Right renal cortex interstitium (tissue), 3 donors: ENCODE data around the gene PPP4R2. TPM values are rescaled to one million over a fixed set of nuclear protein-coding genes. Genes with fewer than 3 reads are reported as not detected.

Source experiments
- DNase-seq, 3 donors: peaks; one replicate each; pipeline ENCODE4 v3.0.0-alpha.2; 2013; ENCODE audit warnings: low read depth in 3 of 3, low spot score in 2 of 3
- polyA plus RNA-seq, 3 donors: library from polyadenylated mRNA; unstranded; fragments of 120-200 nt; gene quantifications; one replicate each; pipeline ENCODE4 v1.2.1, GENCODE V29; 2013; ENCODE audit not compliant: insufficient read length in 3 of 3

PPP4R2 gene
- polyA plus RNA-seq, 3 donors, result 98.5 to 107 (median 105) TPM

- DNase-seq, result no peak
These were observed 22.3 kb downstream of the PPP4R2 start for GRCh38 chr3:73018790-73019441.

DNA sequence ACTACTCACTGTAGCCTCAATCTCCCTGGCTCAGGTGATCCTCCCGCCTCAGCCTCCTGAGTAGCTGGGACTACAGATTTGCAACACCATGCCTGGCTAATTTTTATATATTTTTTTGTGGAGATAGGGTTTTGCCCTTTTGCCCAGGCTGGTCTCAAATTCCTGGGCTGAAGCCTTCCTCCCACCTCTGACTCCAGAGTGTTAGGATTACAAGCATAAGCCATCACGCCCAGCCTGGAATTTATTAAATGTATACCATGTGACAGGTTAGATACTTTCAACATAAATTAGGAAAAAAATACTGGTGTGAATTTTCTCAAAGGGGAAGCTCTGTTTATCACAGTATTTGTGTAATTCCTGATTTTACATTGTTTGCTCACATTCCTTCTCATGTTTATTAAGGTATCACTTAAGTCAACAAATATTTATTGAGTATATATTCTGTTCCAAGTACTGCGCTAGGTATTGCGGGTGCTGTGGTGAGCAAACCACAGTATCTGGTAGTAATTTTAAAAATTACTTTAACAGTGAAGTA lies 24.8 kb downstream of the PPP4R2 start:
- DNase-seq, result no peak

DNA sequence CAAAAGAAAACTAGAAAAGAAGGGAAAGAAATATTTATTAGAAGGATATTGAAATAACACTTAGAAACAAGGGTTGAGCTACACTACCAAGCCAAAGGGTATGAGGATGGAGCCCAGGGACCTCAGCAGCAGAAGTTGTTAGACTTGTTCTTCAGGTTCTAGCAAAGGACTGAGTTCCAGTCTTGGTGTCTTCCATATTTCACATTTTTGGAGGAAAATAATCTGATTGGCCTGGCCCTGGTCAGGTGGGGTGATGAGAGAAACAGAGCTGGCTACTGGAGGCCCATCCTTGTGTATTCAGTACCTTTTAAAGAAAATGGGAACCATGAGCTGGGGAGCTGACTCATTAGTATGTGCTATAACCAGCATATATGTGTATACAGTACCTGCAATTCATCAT lies 28.2 kb downstream of the PPP4R2 start:
- no peak for DNase-seq

DNA sequence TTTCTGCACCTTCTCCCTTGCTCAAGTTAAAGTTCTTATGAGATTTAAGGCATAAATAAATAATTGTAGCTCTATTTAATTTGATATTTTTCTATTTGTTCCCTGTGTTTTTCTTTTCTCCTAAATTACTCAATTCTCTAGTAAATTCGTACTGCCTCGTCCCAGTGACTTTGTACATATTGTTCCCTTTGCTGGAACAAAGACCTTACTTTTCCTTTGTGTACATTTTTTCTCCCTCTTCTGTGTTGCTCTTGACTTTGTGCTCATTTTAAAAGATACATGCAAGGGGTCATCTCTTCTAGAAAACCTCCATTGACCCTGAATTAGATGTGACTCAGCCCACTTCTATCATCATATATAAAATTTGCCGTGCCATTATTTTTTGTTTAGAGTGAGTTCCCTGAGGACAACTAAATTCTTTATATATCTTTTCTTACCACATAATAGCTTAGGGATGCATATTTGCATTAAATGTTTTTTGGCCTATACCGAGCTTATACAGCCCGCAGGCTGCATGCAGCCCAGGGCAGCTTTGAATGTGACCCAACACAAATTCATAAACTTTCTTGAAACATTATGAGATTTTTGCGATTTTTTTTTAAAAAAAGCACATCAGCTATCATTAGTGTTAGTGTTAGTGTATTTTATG lies 29.6 kb downstream of the PPP4R2 start:
- DNase-seq, result no peak

GRCh38 chr3:73026760-73027113 lies 30.1 kb downstream of the PPP4R2 start:
- no peak for DNase-seq

GRCh38 chr3:73028803-73029202 lies 32.2 kb downstream of the PPP4R2 start:
- DNase-seq, result no peak

DNA sequence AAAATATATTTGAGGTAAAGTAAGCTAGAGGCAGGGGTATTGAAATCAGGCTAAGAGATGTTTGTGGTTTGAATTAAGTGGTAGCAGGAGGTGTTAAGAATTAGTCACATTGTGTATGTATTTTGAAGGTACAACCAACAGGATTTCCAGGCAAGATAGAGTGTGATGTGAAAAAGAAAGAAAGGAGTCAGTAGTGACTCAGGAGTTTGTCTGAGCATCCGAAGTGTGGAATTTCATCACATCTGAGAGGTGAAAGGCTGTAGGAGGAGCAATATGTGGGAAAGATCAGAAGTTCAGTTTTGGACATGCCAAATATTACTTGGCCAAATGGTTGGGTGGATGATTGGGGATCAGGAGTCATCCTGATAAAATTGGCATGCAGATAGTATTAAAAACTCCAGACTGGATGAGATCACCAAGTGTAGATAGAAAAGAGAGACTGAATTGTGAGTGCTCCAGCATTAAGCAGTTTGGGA lies 32.7 kb downstream of the PPP4R2 start:
- no peak for DNase-seq

- no peak for DNase-seq
These were observed 33.5 kb downstream of the PPP4R2 start for GRCh38 chr3:73030073-73030597.

DNA sequence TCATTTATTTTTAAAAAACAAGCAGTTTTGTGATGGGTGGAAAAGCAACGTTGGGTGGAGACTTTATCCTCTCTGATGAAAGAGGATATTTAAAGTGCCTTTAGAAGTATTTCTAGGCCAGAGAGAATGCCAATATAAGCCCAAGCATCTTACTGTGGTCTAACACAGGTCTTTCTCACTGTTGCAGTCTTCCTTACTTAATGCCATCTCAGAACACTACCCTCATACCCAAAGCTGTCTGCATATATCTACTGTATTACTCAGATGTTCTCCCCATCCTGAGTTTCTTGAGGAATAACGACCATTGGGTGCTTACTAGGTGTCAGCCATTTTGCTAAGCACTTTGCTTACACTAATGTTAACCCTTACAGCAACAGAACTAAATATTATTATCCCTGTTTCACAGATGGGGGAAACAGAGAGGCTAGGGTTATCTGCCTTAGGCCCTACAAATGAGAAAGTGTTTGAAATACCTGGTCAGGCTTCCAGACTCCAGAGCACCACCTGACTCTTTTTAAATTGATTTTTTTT lies 35.0 kb downstream of the PPP4R2 start:
- no peak for DNase-seq

- DNase-seq, result no peak
These were observed 40.3 kb downstream of the PPP4R2 start for GRCh38 chr3:73036694-73037591.

DNA sequence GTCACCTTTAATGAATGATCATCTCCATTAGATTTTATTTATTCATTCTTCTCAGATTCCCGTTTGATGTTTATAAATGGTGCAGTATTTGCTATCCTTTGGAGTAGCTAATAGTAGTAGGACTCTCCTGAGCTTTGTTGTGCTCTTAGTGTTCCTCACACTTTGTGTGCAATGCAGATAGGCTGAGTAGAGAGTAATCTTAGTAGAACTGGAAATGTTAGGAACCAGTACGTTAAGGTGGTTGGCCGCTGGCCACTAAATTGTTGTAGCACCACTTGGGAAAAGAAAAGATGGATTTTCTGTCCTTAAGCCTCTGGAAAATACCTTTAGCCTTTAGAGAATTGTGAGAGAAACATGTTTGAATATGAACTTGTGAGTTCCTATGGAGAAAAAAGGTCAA lies 44.9 kb downstream of the PPP4R2 start:
- no peak for DNase-seq

- DNase-seq, result no peak
These were observed 46.8 kb downstream of the PPP4R2 start for GRCh38 chr3:73043414-73043813.

DNA sequence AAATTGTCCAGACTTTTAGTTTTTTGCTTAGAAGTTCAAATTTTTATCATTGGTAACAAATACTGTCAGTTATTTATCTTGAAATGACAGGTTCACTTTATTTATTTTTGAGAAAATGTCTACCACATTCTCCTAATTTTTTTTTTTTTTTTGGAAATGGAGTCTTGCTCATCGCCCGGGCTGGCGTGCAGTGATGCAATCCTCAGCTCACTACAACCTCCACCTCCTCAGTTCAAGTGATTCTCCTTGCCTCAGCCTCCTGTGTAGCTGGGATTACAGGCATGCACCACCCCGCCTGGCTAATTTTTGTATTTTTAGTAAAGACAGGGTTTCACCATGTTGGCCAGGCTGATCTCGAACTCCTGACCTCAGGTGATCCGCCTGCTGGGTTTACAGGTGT lies 48.8 kb downstream of the PPP4R2 start:
- no peak for DNase-seq

DNA sequence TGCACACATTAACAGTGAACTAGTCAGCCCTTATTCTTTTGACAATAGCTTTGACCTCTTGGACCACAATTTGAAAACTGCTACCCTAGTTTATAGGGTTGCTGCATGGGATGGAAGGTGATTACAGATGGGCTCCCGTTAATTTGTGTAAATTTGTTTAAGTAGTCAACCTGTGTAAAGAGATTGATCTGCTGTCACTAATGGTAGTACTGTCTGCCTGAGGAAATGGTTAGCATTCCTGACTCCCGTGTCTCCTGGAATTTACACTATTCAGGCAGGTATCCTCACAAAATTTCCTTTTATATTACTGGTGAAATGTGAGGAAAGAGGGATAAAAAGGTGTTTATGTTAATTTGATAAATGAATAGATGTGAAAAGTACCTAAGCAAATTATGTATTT lies 49.6 kb downstream of the PPP4R2 start:
- DNase-seq, result no peak

DNA sequence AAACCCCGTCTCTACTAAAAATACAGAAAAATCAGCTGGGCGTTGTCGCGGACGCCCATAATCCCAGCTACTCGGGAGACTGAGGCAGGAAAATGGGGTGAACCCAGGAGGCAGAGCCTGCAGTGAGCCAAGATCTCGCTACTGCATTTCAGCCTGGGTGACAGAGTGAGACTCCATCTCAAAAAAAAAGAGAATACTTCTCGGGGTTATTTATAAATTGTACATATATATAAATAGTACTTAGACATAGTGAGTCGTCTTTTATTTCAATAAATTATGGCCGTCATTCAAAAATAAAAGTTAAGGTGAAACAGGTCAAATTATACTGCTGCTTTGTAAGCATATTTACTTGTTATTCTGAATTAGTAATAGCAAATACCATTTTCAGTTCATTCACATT lies 52.7 kb downstream of the PPP4R2 start:
- no peak for DNase-seq

GRCh38 chr3:73052857-73053256 lies 56.2 kb downstream of the PPP4R2 start:
- no peak for DNase-seq

GRCh38 chr3:73055583-73055982 lies 59.0 kb downstream of the PPP4R2 start:
- no peak for DNase-seq

GRCh38 chr3:73056014-73056844 lies 59.6 kb downstream of the PPP4R2 start:
- DNase-seq, result peak in 2 of 3 donors; percentile 13 to 19

DNA sequence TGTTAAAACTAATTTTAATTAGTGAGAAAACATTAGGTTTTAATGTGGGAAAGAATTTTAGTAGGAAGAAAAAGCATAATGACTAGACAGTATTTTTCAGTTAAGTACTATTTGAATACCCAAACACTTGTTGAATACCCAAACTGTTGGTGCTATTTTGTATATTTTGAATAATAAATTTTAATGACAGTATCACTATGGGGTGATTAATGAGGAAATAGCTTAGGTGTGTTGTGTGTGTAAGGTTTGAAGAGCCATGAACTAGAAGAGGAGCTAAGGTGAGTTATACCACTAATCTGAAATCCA lies 60.2 kb downstream of the PPP4R2 start:
- DNase-seq, result no peak

DNA sequence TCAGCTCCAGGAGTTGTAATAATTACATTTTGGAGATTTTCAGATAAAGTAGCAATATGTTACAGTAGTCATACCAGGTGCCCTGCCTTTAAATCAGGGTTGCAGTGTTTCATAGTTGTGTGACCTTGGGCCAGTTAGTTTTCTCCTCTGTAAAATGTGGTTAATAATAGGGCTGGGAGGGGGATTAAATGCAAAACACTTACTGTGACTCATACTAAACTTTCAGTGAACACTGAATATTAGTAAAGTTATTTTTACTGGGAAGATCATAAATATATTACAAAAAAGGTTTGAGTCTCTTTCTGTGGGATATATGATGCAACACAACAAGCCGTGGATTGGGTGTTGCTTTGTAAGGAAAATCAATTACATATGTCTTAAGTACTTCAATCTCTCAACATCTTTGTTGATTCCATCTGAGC lies 63.7 kb downstream of the PPP4R2 start:
- no peak for DNase-seq
